AG04450 (cell line): ENCODE data around the gene SKIDA1. TPM values are rescaled to one million over a fixed set of nuclear protein-coding genes. Genes with fewer than 3 reads are reported as not detected.

Experiments used
- CTCF ChIA-PET: fragments of 300-600, 350-600 bp; formaldehyde crosslinking; extraction: SDS; loops from one replicate; lab custom pipeline; 2022; ENCODE audit warnings: antibody characterized with exemption, inconsistent platforms; lab: Charles Lee
- POLR2A ChIA-PET: fragments of 350-600 bp; formaldehyde crosslinking; extraction: SDS; loops from one replicate; lab custom pipeline; 2021; ENCODE audit warnings: antibody characterized with exemption, inconsistent platforms; lab: Yijun Ruan, JAX
- DNase-seq: peaks from one replicate; pipeline ENCODE4 v3.0.0-alpha.2; 2011; ENCODE audit warnings: low read depth, low spot score
- H3K27ac ChIP-seq: one replicate; pipeline ENCODE4 v1.5.1; 2012; ENCODE audit warnings: low read depth, low read length, control low read depth
- H3K27me3 ChIP-seq: one replicate; pipeline ENCODE4 v1.6.0; 2012; ENCODE audit warnings: low read length; ENCODE audit not compliant: control insufficient read depth, insufficient read depth
- H3K4me3 ChIP-seq: 2 replicates; pipeline ENCODE4 v1.5.1; 2011; ENCODE audit warnings: mild to moderate bottlenecking, low read depth, low read length, control low read depth
- H3K9me3 ChIP-seq: 2 replicates; pipeline ENCODE4 v1.5.1; 2012; ENCODE audit warnings: low read length; ENCODE audit not compliant: control insufficient read depth, insufficient read depth
- polyA plus RNA-seq: library from polyadenylated mRNA; depleted of rRNA; stranded (reverse); fragments of >200 nt; gene quantifications from 2 replicates; pipeline ENCODE4 v1.2.3, GENCODE V29; 2011
- TF ChIP-seq, protein P1 (sequence below): IDR thresholded peaks from 2 replicates; pipeline ENCODE4 v1.5.1; 2011; ENCODE audit warnings: low read depth, low read length, control low read depth, inconsistent platforms

SKIDA1 gene
- polyA plus RNA-seq, 1 experiment = 0.62 TPM

DNA sequence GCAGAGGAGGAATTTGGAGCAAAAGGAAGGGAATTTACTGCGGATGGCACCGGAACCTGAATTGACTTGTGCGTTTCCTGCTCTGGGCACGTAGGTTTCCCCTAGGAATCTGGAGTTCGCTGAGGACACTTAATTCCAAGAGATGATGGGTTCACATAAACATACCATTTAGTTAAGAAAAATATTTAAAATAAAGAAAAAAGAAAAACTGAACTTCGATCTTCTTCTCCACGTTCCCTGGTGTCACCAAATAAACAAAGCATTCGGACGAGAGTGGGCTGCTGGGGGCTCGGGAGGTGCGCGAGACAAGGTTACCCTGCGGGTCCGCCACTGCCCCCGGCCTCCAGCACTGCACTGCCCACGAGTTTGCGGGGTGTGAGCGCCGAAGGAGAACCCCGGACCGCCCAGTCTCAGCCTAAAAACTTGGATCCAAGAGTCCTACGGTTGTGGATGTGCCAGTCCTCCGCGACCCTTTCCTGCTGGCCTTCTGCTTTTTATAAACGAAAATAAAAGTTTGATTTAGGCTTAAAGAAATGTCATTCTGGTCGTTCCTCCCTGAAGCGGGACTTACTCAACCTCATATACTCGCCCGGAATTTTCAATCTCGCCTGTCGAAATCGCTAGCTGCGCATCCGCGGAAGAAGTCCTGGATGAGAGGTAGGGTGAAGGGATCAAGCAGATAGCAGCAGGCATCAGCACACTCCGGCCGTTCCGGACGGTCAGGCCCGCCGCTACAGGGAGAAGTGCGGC lies 30.3 kb downstream of the SKIDA1 start:
- Histone ChIP-seq H3K27ac (no peak overlapping the region), H3K4me3 (peak overlapping the region; percentile 85), H3K27me3 (no peaks in the 10 kb centered on the region), H3K9me3 (peaks cover 14% of the 10 kb centered on the region)
- no peak for DNase-seq
- ChIA-PET CTCF (interaction anchor here (0.8 to 3.5 kb wide), 25 partner anchors 14 to 829 kb away, joined by 3 to 55 read pairs (median 5); partner anchors contain the start of gene DNAJC1), POLR2A (interaction anchor here (1.1 to 3.3 kb wide), 5 partner anchors 21 to 237 kb away, joined by 5 to 10 read pairs (median 9); partner anchors contain the start of gene SKIDA1)
- TF ChIP-seq, protein P1, sequence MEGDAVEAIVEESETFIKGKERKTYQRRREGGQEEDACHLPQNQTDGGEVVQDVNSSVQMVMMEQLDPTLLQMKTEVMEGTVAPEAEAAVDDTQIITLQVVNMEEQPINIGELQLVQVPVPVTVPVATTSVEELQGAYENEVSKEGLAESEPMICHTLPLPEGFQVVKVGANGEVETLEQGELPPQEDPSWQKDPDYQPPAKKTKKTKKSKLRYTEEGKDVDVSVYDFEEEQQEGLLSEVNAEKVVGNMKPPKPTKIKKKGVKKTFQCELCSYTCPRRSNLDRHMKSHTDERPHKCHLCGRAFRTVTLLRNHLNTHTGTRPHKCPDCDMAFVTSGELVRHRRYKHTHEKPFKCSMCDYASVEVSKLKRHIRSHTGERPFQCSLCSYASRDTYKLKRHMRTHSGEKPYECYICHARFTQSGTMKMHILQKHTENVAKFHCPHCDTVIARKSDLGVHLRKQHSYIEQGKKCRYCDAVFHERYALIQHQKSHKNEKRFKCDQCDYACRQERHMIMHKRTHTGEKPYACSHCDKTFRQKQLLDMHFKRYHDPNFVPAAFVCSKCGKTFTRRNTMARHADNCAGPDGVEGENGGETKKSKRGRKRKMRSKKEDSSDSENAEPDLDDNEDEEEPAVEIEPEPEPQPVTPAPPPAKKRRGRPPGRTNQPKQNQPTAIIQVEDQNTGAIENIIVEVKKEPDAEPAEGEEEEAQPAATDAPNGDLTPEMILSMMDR = no peak; the same call in 1 of the 2 replicates

DNA sequence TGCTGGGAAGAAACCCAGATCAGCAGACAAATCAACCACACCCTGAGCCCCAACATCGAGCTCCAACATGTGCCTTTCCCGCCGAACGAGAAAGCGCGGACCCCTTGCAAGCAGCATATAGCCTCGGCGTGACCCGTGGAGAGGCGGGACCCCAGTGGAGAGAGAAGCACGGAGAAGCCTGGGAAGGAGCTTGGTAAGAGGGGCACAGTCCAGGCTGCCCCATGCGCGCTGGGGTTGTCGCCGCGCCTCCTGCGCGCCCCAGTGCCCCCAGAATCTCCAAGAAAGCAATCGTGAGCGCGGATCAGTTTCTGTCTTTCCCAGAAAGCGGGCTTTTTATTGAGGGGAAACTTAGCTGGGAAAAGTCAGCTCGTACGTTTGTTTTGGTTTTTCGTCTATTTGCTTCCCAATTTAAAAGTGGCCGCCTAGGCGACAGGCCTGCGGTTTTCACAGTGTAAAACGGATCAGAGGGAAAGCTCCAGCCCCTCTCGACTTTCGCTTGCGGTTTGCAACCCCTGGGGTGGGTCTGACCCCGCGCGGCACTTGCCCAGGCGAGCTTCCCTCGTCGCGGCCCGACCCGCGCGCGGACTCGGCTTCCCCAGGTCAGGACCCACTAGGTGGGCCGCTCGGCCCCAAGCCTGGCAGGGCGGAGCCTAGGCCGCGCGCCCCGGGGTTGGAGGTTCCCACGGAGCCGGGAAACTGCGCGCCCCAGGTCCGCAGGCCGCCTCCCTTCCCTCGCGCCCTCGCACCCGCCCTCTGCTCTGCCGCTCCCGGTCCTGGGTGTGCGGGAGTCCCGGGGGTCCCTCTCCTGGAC lies 31.1 kb downstream of the SKIDA1 start:
- Histone ChIP-seq H3K27ac (no peak overlapping the region), H3K4me3 (peak overlapping the region; percentile 85), H3K27me3 (no peaks in the 10 kb centered on the region), H3K9me3 (peaks cover 7% of the 10 kb centered on the region; the same call in 1 of the 2 replicates)
- DNase-seq = no peak
- TF ChIP-seq, protein P1 = 0 out of 2 replicates have a peak, but pooled peaks have one; percentile 24
- CTCF ChIA-PET = interaction anchor here (0.6 to 3.3 kb wide), 5 partner anchors 96 to 253 kb away, joined by 3 to 32 read pairs (median 4); no protein-coding TSS in a partner anchor
- POLR2A ChIA-PET = interaction anchor here (0.7 kb wide), 1 partner anchor 215 kb away, joined by 5 read pairs; no protein-coding TSS in a partner anchor

DNA sequence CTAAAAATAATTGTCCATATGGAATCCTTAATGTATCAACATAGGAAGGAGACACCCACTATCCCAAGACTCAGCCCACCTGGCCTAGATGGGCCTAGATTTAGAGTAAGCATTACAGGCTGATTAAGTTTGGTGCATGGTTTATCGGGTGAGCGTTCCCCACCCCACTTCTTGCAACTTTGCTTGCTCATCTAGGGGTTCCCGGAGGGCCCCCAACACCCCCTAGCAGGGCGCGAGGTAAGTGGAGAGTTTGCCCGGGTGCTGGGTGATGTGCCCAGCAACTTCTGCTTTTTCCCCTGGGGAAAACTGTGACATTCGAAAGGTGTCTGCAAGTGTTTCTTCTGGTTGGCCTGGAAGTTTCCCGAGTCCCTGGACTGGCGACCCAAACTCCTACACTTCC lies 31.7 kb downstream of the SKIDA1 start:
- no peak for DNase-seq
- Histone ChIP-seq H3K9me3 (peaks cover 7% of the 10 kb centered on the region; the same call in 1 of the 2 replicates), H3K27ac (no peak overlapping the region), H3K4me3 (no peak overlapping the region), H3K27me3 (no peaks in the 10 kb centered on the region)
- TF ChIP-seq, protein P1 = no peak
- POLR2A ChIA-PET = interaction anchor here (0.7 kb wide), 1 partner anchor 215 kb away, joined by 5 read pairs; no protein-coding TSS in a partner anchor
- CTCF ChIA-PET = interaction anchor here (0.8 to 3.3 kb wide), 4 partner anchors 213 to 253 kb away, joined by 3 to 32 read pairs (median 11); no protein-coding TSS in a partner anchor

DNA sequence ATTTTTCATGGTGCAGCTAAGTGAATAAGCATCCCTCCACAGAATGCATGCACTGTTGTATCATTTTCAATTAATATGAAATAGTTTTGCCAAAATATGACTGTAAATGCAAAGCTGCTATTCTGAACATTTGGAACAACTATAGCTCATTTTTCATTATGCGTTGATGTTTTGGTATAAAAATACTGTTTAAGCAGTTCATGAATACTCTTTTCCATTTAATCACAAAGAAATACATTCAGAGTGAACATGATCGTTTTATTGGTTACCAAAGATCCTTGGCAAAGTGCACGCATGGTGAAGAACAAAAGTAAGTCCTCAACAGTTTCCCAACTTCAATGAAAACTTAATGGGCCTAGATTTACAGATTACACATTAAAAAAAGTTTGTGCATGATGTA lies 33.1 kb downstream of the SKIDA1 start:
- no peak for DNase-seq
- CTCF ChIA-PET = interaction anchor here (0.8 to 3.3 kb wide), 3 partner anchors 35 to 240 kb away, joined by 3 to 32 read pairs (median 18); no protein-coding TSS in a partner anchor
- H3K27ac ChIP-seq = no peak overlapping the region
- TF ChIP-seq, protein P1 = no peak
- H3K4me3 ChIP-seq = no peak overlapping the region
- no peaks in the 10 kb centered on the region for H3K27me3 ChIP-seq
- H3K9me3 ChIP-seq = peaks cover 7% of the 10 kb centered on the region; the same call in 1 of the 2 replicates
- POLR2A ChIA-PET = interaction anchor here (0.6 kb wide), 2 partner anchors 18 to 217 kb away, joined by 4 to 6 read pairs; no protein-coding TSS in a partner anchor
